Measurements from ENCODE around the gene OMG. TPM values are rescaled to one million over a fixed set of nuclear protein-coding genes. Genes with fewer than 3 reads are reported as not detected.
"Not testable (repeated sequence)": the region's sequence is repeated elsewhere in the genome, so short reads cannot be mapped to it uniquely, and the experiment has no call there.

Gene OMG
- total RNA-seq, 1 experiment from 2014 or later = 0.03 TPM

GRCh38 chr17:31262923-31263322 is 34.1 kb downstream of the OMG start:
- DNase-seq (ENCODE audit: low read depth) = not testable (repeated sequence)

GRCh38 chr17:31261601-31262000 is 35.4 kb downstream of the OMG start:
- no peak for DNase-seq (ENCODE audit: low read depth)

GRCh38 chr17:31260151-31260550 is 36.9 kb downstream of the OMG start:
- no peak for DNase-seq (ENCODE audit: low read depth)

- DNase-seq (ENCODE audit: low read depth) = no peak
These were observed 40.1 kb downstream of the OMG start for GRCh38 chr17:31256936-31257335.

- DNase-seq (ENCODE audit: low read depth) = no peak
These were observed 42.4 kb downstream of the OMG start for GRCh38 chr17:31254654-31255053.

- no peak for DNase-seq (ENCODE audit: low read depth)
These were observed 44.3 kb downstream of the OMG start for GRCh38 chr17:31252741-31253140.

- no peak for DNase-seq (ENCODE audit: low read depth)
These were observed 45.1 kb downstream of the OMG start for GRCh38 chr17:31251970-31252328.

- no peak for DNase-seq (ENCODE audit: low read depth)
These were observed 45.7 kb downstream of the OMG start for GRCh38 chr17:31251105-31251969.

GRCh38 chr17:31250229-31250628 is 46.8 kb downstream of the OMG start:
- no peak for DNase-seq (ENCODE audit: low read depth)

GRCh38 chr17:31249835-31250141 is 47.3 kb downstream of the OMG start:
- no peak for DNase-seq (ENCODE audit: low read depth)

GRCh38 chr17:31248986-31249834 is 47.8 kb downstream of the OMG start:
- DNase-seq (ENCODE audit: low read depth) = peak; percentile 80

Other genes starting within 250 kb of the OMG start
- 12.7 and 17.5 TPM in 2 replicates for gene NF1, start 202.3 kb downstream of the OMG start, total RNA-seq (2014; rRNA removed; shearing (Covaris generic))
- gene EVI2B, start 16.8 kb upstream of the OMG start, total RNA-seq (2014; rRNA removed; shearing (Covaris generic)) = 0.47 and 0.64 TPM in 2 replicates
- gene EVI2A, start 24.4 kb upstream of the OMG start, total RNA-seq (2014; rRNA removed; shearing (Covaris generic)) = 14.6 and 17.7 TPM in 2 replicates
- gene RAB11FIP4, start 94.4 kb upstream of the OMG start, total RNA-seq (2014; rRNA removed; shearing (Covaris generic)) = 0.03 and 0.10 TPM in 2 replicates

Measured in HT1080 (cell line).